H1 (cell line): ENCODE results near the gene PCDHB5. TPM values are rescaled to one million over a fixed set of nuclear protein-coding genes. Genes with fewer than 3 reads are reported as not detected.

Experiments
- CTCF ChIA-PET: fragments of 300-600 bp; sonication (Branson Sonifier 250); formaldehyde crosslinking; loops from one replicate; lab custom pipeline; 2021; ENCODE audit not compliant: partially characterized antibody; lab: Charles Lee
- POLR2A ChIA-PET: fragments of 300-600 bp; sonication (Branson Sonifier 250); formaldehyde crosslinking; loops from one replicate; lab custom pipeline; 2021; ENCODE audit warnings: inconsistent platforms; ENCODE audit not compliant: partially characterized antibody; lab: Charles Lee
- DNase-seq, 2 experiments: peaks; one replicate each; pipeline versions ENCODE4 v3.0.0 to v3.0.0-alpha.2; 2010 to 2022; ENCODE audit warnings: low spot score in 2 of 2, low read depth in 1 of 2, mixed read lengths in 1 of 2
- FAIRE-seq: peaks from 2 replicates; lab custom pipeline; 2011; peaks lifted over from hg19 to GRCh38; lab: Jason Lieb, UNC
- H2AFZ ChIP-seq: 2 replicates; pipeline ENCODE4 v1.8.1; 2012; ENCODE audit warnings: low read length, inconsistent platforms
- H2AK5ac ChIP-seq: 2 replicates; pipeline ENCODE4 v1.6.1; 2013; ENCODE audit warnings: low read depth, low read length
- H2BK120ac ChIP-seq: replicated peaks from 2 replicates; pipeline ENCODE3; 2013; ENCODE audit warnings: low read depth, low read length, inconsistent platforms
- H2BK12ac ChIP-seq: 2 replicates; pipeline ENCODE4 v1.6.1; 2013; ENCODE audit warnings: low read depth, low read length
- H2BK15ac ChIP-seq: 2 replicates; pipeline ENCODE4 v1.6.1; 2013; ENCODE audit warnings: low read length
- H2BK20ac ChIP-seq: 2 replicates; pipeline ENCODE4 v1.6.1; 2013; ENCODE audit warnings: low read length
- H2BK5ac ChIP-seq: 2 replicates; pipeline ENCODE4 v1.6.1; 2013; ENCODE audit warnings: low read depth, low read length
- H3K14ac ChIP-seq: 2 replicates; pipeline ENCODE4 v1.6.1; 2013; ENCODE audit warnings: inconsistent platforms; ENCODE audit not compliant: insufficient read length
- H3K18ac ChIP-seq: 2 replicates; pipeline ENCODE4 v1.6.1; 2013; ENCODE audit warnings: low read length; ENCODE audit errors: extremely low read depth
- H3K23ac ChIP-seq: 2 replicates; pipeline ENCODE4 v1.6.1; 2013; ENCODE audit warnings: inconsistent platforms; ENCODE audit not compliant: insufficient read length
- H3K23me2 ChIP-seq: 2 replicates; pipeline ENCODE4 v1.6.1; 2013; ENCODE audit warnings: low read depth, low read length
- H3K27ac ChIP-seq: 2 replicates; pipeline ENCODE4 v1.6.1; 2011; ENCODE audit warnings: low read depth, low read length, inconsistent platforms
- H3K27me3 ChIP-seq, 4 experiments: replicated peaks in 1 of 4; 1 replicate in 1 of 4; 2 replicates in 3 of 4; pipeline versions ENCODE4 v1.6.1 to v1.8.1; 2011 to 2013; ENCODE audit warnings: low read length in 3 of 4, mild to moderate bottlenecking in 3 of 4, inconsistent platforms in 2 of 4, mixed read lengths in 2 of 4, moderate library complexity in 1 of 4; ENCODE audit not compliant: control insufficient read depth in 3 of 4, insufficient read depth in 3 of 4; ENCODE audit errors: extremely low read depth in 1 of 4
- H3K36me3 ChIP-seq, 4 experiments: 2 replicates each; pipeline versions ENCODE4 v1.6.1 to v1.8.1; 2011 to 2013; ENCODE audit warnings: mild to moderate bottlenecking in 4 of 4, low read length in 3 of 4, moderate library complexity in 2 of 4, control low read depth in 1 of 4, inconsistent platforms in 1 of 4; ENCODE audit not compliant: insufficient read depth in 4 of 4, control insufficient read depth in 2 of 4
- H3K4ac ChIP-seq: replicated peaks from 2 replicates; pipeline ENCODE3; 2013; ENCODE audit warnings: low read length, low read depth, mixed read lengths, inconsistent platforms; ENCODE audit not compliant: insufficient read length
- H3K4me1 ChIP-seq, 4 experiments: replicated peaks in 1 of 4; 1 replicate in 1 of 4; 2 replicates in 3 of 4; pipeline versions ENCODE4 v1.6.1 to v1.8.1; 2011 to 2013; ENCODE audit warnings: low read length in 3 of 4, inconsistent platforms in 2 of 4, mixed read lengths in 1 of 4; ENCODE audit not compliant: insufficient read depth in 4 of 4, control insufficient read depth in 3 of 4
- H3K4me2 ChIP-seq, 2 experiments: 2 replicates each; pipeline versions ENCODE4 v1.6.1 to v1.8.1; 2011 to 2013; ENCODE audit warnings: low read depth in 2 of 2, low read length in 2 of 2, control low read depth in 1 of 2, inconsistent platforms in 1 of 2, mild to moderate bottlenecking in 1 of 2; ENCODE audit not compliant: insufficient read depth in 1 of 2
- H3K4me3 ChIP-seq, 4 experiments: fragments of 200-600, 300-600 bp in 1 of 4; sonication (generic), shearing (Covaris generic), sonication (Bioruptor Twin) in 1 of 4; 2 replicates each; pipeline versions ENCODE4 v1.5.1 to v1.8.1; 2011 to 2016; ENCODE audit warnings: low read length in 4 of 4, low read depth in 3 of 4, control low read depth in 2 of 4, inconsistent platforms in 2 of 4, mild to moderate bottlenecking in 2 of 4, mixed read lengths in 1 of 4, moderate library complexity in 1 of 4; ENCODE audit not compliant: insufficient read depth in 2 of 4; ENCODE audit errors: extremely low read depth in 1 of 4
- H3K56ac ChIP-seq: replicated peaks from 2 replicates; pipeline ENCODE3; 2013; ENCODE audit warnings: low read depth, mild to moderate bottlenecking, mixed read lengths, low read length, inconsistent platforms; ENCODE audit not compliant: insufficient read length
- H3K79me1 ChIP-seq: 2 replicates; pipeline ENCODE4 v1.6.1; 2013; ENCODE audit warnings: low read depth, low read length, control low read depth
- H3K79me2 ChIP-seq, 2 experiments: 2 replicates each; pipeline versions ENCODE4 v1.6.1 to v1.8.1; 2012 to 2013; ENCODE audit warnings: low read length in 2 of 2, mild to moderate bottlenecking in 2 of 2, inconsistent platforms in 1 of 2; ENCODE audit not compliant: insufficient read depth in 2 of 2, control insufficient read depth in 1 of 2
- H3K9ac ChIP-seq, 4 experiments: replicated peaks in 1 of 4; 1 replicate in 1 of 4; 2 replicates in 3 of 4; pipeline versions ENCODE4 v1.6.1 to v1.8.1; 2011 to 2013; ENCODE audit warnings: low read depth in 3 of 4, low read length in 3 of 4, control low read depth in 2 of 4, mild to moderate bottlenecking in 2 of 4, moderate library complexity in 2 of 4, inconsistent platforms in 1 of 4; ENCODE audit errors: extremely low read depth in 1 of 4
- H3K9me3 ChIP-seq, 2 experiments: 2 replicates each; pipeline versions ENCODE4 v1.6.1 to v1.8.1; 2012 to 2013; ENCODE audit warnings: mild to moderate bottlenecking in 2 of 2, moderate library complexity in 2 of 2, control low read depth in 1 of 2, inconsistent platforms in 1 of 2, low read depth in 1 of 2, low read length in 1 of 2, mixed read lengths in 1 of 2; ENCODE audit not compliant: insufficient read depth in 2 of 2
- H4K20me1 ChIP-seq, 2 experiments: replicated peaks in 1 of 2; 2 replicates each; pipeline versions ENCODE3 to v1.8.1; 2011 to 2013; ENCODE audit warnings: inconsistent platforms in 2 of 2, low read length in 2 of 2, mild to moderate bottlenecking in 1 of 2; ENCODE audit not compliant: insufficient read depth in 2 of 2, control insufficient read depth in 1 of 2
- H4K5ac ChIP-seq: 2 replicates; pipeline ENCODE4 v1.6.1; 2013; ENCODE audit warnings: low read length, low read depth, mixed read lengths, inconsistent platforms; ENCODE audit not compliant: insufficient read length
- H4K8ac ChIP-seq: 2 replicates; pipeline ENCODE4 v1.8.0; 2013; ENCODE audit warnings: mild to moderate bottlenecking, moderate library complexity, low read length, inconsistent platforms; ENCODE audit not compliant: insufficient read depth; ENCODE audit errors: extremely low read depth
- H4K91ac ChIP-seq: replicated peaks from 2 replicates; pipeline ENCODE3; 2013; ENCODE audit warnings: low read length, mixed read lengths, inconsistent platforms; ENCODE audit not compliant: insufficient read length
- ASH2L ChIP-seq: fragments of 200-600, 300-600 bp; sonication (generic); IDR thresholded peaks from one replicate; pipeline ENCODE4 v1.7.1; 2017; ENCODE audit warnings: low read length
- BRCA1 ChIP-seq: IDR thresholded peaks from 2 replicates; pipeline ENCODE4 v1.6.1; 2012; ENCODE audit warnings: low read depth, low read length, improper control_type of control experiment
- CBX5 ChIP-seq: fragments of 300-800, 300-1000 bp; sonication (generic); IDR thresholded peaks from 2 replicates; pipeline ENCODE4 v1.7.1; 2016; ENCODE audit warnings: antibody characterized with exemption, low read length, low read depth
- CBX8 ChIP-seq: fragments of 300-800, 300-1000 bp; sonication (generic); IDR thresholded peaks from 2 replicates; pipeline ENCODE4 v1.7.1; 2016; ENCODE audit warnings: low read depth, low read length, borderline replicate concordance
- GTF2F1 ChIP-seq: IDR thresholded peaks from 2 replicates; pipeline ENCODE4 v1.6.1; 2012; ENCODE audit warnings: low read depth, low read length, improper control_type of control experiment, borderline replicate concordance
- HDAC6 ChIP-seq: IDR thresholded peaks from one replicate; pipeline ENCODE4 v1.7.1; 2012; ENCODE audit warnings: low read depth, mild to moderate bottlenecking, inconsistent platforms, low read length, moderate library complexity
- KDM4A ChIP-seq: IDR thresholded peaks from one replicate; pipeline ENCODE4 v1.7.1; 2012; ENCODE audit warnings: low read depth, mild to moderate bottlenecking, moderate library complexity, low read length, inconsistent platforms; ENCODE audit not compliant: severe bottlenecking
- KDM5A ChIP-seq: fragments of 200-600 bp; IDR thresholded peaks from 2 replicates; pipeline ENCODE4 v1.7.1; 2012; ENCODE audit warnings: mild to moderate bottlenecking, low read length, inconsistent platforms, mixed read lengths
- RBBP5 ChIP-seq: IDR thresholded peaks from 2 replicates; pipeline ENCODE4 v1.7.1; 2012; ENCODE audit warnings: low read depth, mild to moderate bottlenecking, inconsistent platforms, low read length, moderate library complexity, borderline replicate concordance
- RXRA ChIP-seq: IDR thresholded peaks from 2 replicates; pipeline ENCODE4 v1.6.1; 2011; ENCODE audit warnings: low read depth, mild to moderate bottlenecking, low read length, moderate library complexity; ENCODE audit not compliant: insufficient read depth
- SAP30 ChIP-seq: fragments of 300-600 bp; sonication (generic); IDR thresholded peaks from 2 replicates; pipeline ENCODE4 v1.7.1; 2012; ENCODE audit warnings: low read length, moderate library complexity, mild to moderate bottlenecking, inconsistent platforms; ENCODE audit not compliant: insufficient read depth, insufficient replicate concordance
- SIX5 ChIP-seq: IDR thresholded peaks from 2 replicates; pipeline ENCODE4 v1.6.1; 2011; ENCODE audit warnings: mild to moderate bottlenecking, low read depth, low read length
- SP2 ChIP-seq: IDR thresholded peaks from 2 replicates; pipeline ENCODE4 v1.6.1; 2012; ENCODE audit warnings: mild to moderate bottlenecking, low read length, inconsistent platforms
- SRF ChIP-seq: IDR thresholded peaks from 2 replicates; pipeline ENCODE4 v1.6.1; 2011; ENCODE audit warnings: mild to moderate bottlenecking, low read depth, low read length, moderate library complexity
- TAF1 ChIP-seq: IDR thresholded peaks from 2 replicates; pipeline ENCODE4 v1.6.1; 2011; ENCODE audit warnings: mild to moderate bottlenecking, low read depth, low read length
- TBP ChIP-seq: IDR thresholded peaks from 2 replicates; pipeline ENCODE4 v1.6.1; 2011; ENCODE audit warnings: low read depth, low read length, improper control_type of control experiment
- WGBS, 2 experiments: shearing (Covaris generic) in 1 of 2; methylation state at CpG; one replicate each; pipeline versions ENCODE4 v1.1.6 to v1.1.7; 2013 to 2015; ENCODE audit warnings: low lambda C conversion rate in 2 of 2, mixed read lengths in 2 of 2, inconsistent platforms in 1 of 2, low coverage in 1 of 2, missing lambda C conversion rate in 1 of 2; ENCODE audit not compliant: insufficient replicate concordance in 2 of 2, insufficient coverage in 1 of 2, insufficient read length in 1 of 2; ENCODE audit errors: extremely low coverage in 1 of 2, missing lambda C conversion rate in 1 of 2; 5-methylcytosine and 5-hydroxymethylcytosine counted together
- polyA plus RNA-seq, 7 experiments: library from polyadenylated mRNA; depleted of rRNA in 3 of 7; stranded (reverse) in 5 of 7; unstranded in 2 of 7; fragments of >200 nt in 5 of 7; fragments of 200-250 nt in 2 of 7; gene quantifications; 1 replicate in 5 of 7; 2 replicates in 1 of 7; 4 replicates in 1 of 7; pipeline versions ENCODE4 v1.2.1 to v1.2.3, GENCODE V29; 2011 to 2013; ENCODE audit warnings: missing spikeins in 2 of 7, mixed read lengths in 2 of 7
- total RNA-seq: library from RNA; stranded (reverse); fragmentation: NEBNext Ultra II Directional; extraction: Animal tissue kit (Norgen Biotek cat#: 25700); gene quantifications from 2 replicates; pipeline ENCODE4 v1.2.1, GENCODE V29; 2021

Gene PCDHB5
- total and polyA plus RNA-seq, 2 of the 8 experiments (the other 6 are each of a cell fraction or from before 2014, with no cell fraction given) = 2.4 to 8.2 TPM

DNA sequence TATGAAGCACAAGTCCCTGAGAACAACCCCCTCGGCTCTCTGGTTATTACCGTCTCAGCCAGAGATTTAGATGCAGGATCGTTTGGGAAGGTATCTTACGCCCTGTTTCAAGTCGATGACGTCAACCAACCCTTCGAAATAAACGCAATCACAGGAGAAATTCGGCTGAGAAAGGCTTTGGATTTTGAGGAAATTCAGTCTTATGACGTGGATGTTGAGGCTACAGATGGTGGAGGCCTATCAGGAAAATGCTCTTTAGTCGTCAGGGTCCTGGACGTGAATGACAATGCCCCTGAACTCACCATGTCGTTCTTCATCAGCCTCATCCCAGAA is 16.0 kb downstream of the PCDHB5 start:
- Histone ChIP-seq H3K9me3 (peaks cover 5 to 11% of the 10 kb centered on the region in 2 experiments; a peak in 2 of 4 replicates), H4K20me1 (no peaks in the 10 kb centered on the region), H3K36me3 (no peaks in the 10 kb centered on the region), H2BK120ac (no peak overlapping the region), H3K23ac (no peak overlapping the region), H4K5ac (no peak overlapping the region), H3K79me1 (no peaks in the 10 kb centered on the region), H2BK12ac (no peak overlapping the region), H2AFZ (no peak overlapping the region), H3K27ac (no peak overlapping the region), H3K14ac (no peak overlapping the region), H3K4me2 (no peak overlapping the region), H3K18ac (no peak overlapping the region), H3K4me3 (no peak overlapping the region), H2BK15ac (no peak overlapping the region), H4K8ac (no peak overlapping the region), H3K9ac (no peak overlapping the region), H3K79me2 (no peaks in the 10 kb centered on the region), H3K23me2 (no peaks in the 10 kb centered on the region), H4K91ac (no peak overlapping the region), H3K27me3 (no peaks in the 10 kb centered on the region), H2AK5ac (no peak overlapping the region), H2BK5ac (no peak overlapping the region), H3K56ac (no peak overlapping the region), H3K4me1 (no peaks in the 10 kb centered on the region), H3K4ac (no peak overlapping the region), H2BK20ac (no peak overlapping the region)
- WGBS, 2 experiments = 93% methylated on average over 13 of the region's 13 CpGs; no CpG with 5 or more reads in 1 of the 2 experiments
- no peak for TF ChIP-seq SAP30
- TF ChIP-seq TBP = no peak
- TF ChIP-seq CBX5 = no peak
- TF ChIP-seq TAF1 = no peak
- no peak for TF ChIP-seq SIX5
- no peak for TF ChIP-seq CBX8
- TF ChIP-seq ASH2L = no peak
- no peak for TF ChIP-seq SRF
- TF ChIP-seq KDM4A = no peak
- no peak for TF ChIP-seq BRCA1
- TF ChIP-seq HDAC6 = no peak
- no peak for TF ChIP-seq KDM5A
- no peak for TF ChIP-seq RXRA
- no peak for TF ChIP-seq SP2
- TF ChIP-seq GTF2F1 = no peak
- TF ChIP-seq RBBP5 = no peak
- FAIRE-seq (no peak), DNase-seq (no peak)
- ChIA-PET CTCF (interaction anchor here (1.1 to 1.9 kb wide), 11 partner anchors 8 to 266 kb away, joined by 3 to 9 read pairs (median 5); partner anchors contain the start of genes PCDHB10, PCDHB11, PCDHB16 and PCDHB2), POLR2A (no interaction called here)
